Upper lobe of left lung (tissue), 6 donors: ENCODE measurements around the gene VGF. TPM values are rescaled to one million over a fixed set of nuclear protein-coding genes. Genes with fewer than 3 reads are reported as not detected.
A peak's percentile ranks its signal among the peaks of the same experiment; 100 is the strongest.

Experiments
- ATAC-seq, 2 donors: fragments of 200-7000 bp; cut with Tn5 transposase; one replicate each; pipeline ENCODE4 v1.9.1; 2022; ENCODE audit warnings: mild to moderate bottlenecking in 2 of 2, moderate library complexity in 2 of 2; ENCODE audit not compliant: low FRiP score in 2 of 2
- DNase-seq, 2 donors: peaks; one replicate each; pipeline ENCODE4 v3.0.0-alpha.2; 2019 to 2020
- H3K27ac ChIP-seq, 4 donors: fragments of 200-600 bp; sonication (generic); one replicate each; pipeline ENCODE4 v1.5.1; 2016 to 2019
- H3K27me3 ChIP-seq, 4 donors: fragments of 200-600 bp; sonication (generic); one replicate each; pipeline ENCODE4 v1.5.1; 2017 to 2019
- H3K36me3 ChIP-seq, 4 donors: fragments of 200-600 bp; sonication (generic); one replicate each; pipeline ENCODE4 v1.5.1; 2016 to 2019
- H3K4me1 ChIP-seq, 4 donors: fragments of 200-600 bp; sonication (generic); one replicate each; pipeline ENCODE4 v1.5.1; 2018 to 2019
- H3K4me3 ChIP-seq, 4 donors: fragments of 200-600 bp; sonication (generic); one replicate each; pipeline ENCODE4 v1.5.1; 2017 to 2019; ENCODE audit warnings: mild to moderate bottlenecking in 2 of 4, moderate library complexity in 1 of 4
- H3K9me3 ChIP-seq, 4 donors: fragments of 200-600 bp; sonication (generic); one replicate each; pipeline ENCODE4 v1.5.1; 2018 to 2019
- EP300 ChIP-seq, 4 donors: sonication (generic); formaldehyde crosslinking; IDR thresholded peaks; one replicate each; pipeline ENCODE4 v1.5.1; 2017; ENCODE audit warnings: antibody characterized with exemption in 4 of 4, control low read depth in 2 of 4
- POLR2A ChIP-seq, 4 donors: fragments of 450-650 bp; IDR thresholded peaks; one replicate each; pipeline ENCODE4 v1.5.1; 2016 to 2017; ENCODE audit warnings: antibody characterized with exemption in 4 of 4, mild to moderate bottlenecking in 2 of 4
- POLR2AphosphoS5 ChIP-seq, 2 donors: sonication (generic); formaldehyde crosslinking; IDR thresholded peaks; one replicate each; pipeline ENCODE4 v1.5.1; 2017; ENCODE audit warnings: antibody characterized with exemption in 2 of 2
- WGBS, 2 donors: methylation state at CpG; one replicate each; pipeline ENCODE4 v1.1.5; 2017 to 2018; 5-methylcytosine and 5-hydroxymethylcytosine counted together
- total RNA-seq, 6 donors: library from RNA; depleted of rRNA in 4 of 6; stranded (reverse); fragments of >200 nt in 4 of 6; gene quantifications; one replicate each; pipeline versions ENCODE4 v1.1.0 to v1.2.1, GENCODE V29; 2016 to 2021
- TF ChIP-seq, protein P1 (sequence below), 6 experiments: fragments of 450-650 bp in 4 of 6; fragments of 200-600 bp in 2 of 6; sonication (generic) in 2 of 6; IDR thresholded peaks; one replicate each; pipeline ENCODE4 v1.5.1; 2016 to 2019; ENCODE audit warnings: antibody characterized with exemption in 6 of 6
- donor health status: DM: no; HTN: no; CAD: no; lungs with moderate emphysema.
- donor health status: DM: no; HTN: yes; CAD: no; lungs with severe emphysema.

Gene VGF
- total RNA-seq, 6 donors from 2014 or later: 0.24 to 0.33 TPM; not detected in 4

- H3K27me3 ChIP-seq: no peaks in the 10 kb centered on the region
- H3K4me3 ChIP-seq: peak within 1 kb of the TSS; percentile 15 to 52 (median 35)
- peaks cover under 1 to 17% (median 3%) of the 10 kb centered on the region in 4 donors for H3K36me3 ChIP-seq
- no peaks in the 10 kb centered on the region for H3K9me3 ChIP-seq
- peak; percentile 65 to 84 for DNase-seq
- ATAC-seq: peak; percentile 79 to 90
- peak within 1 kb of the TSS; percentile 82 to 87 (median 84) for H3K27ac ChIP-seq
- whole genome bisulfite sequencing, 2 donors: 5 to 6% methylated on average over 17 to 22 of the region's 22 CpGs
- peaks cover 43 to 69% (median 49%) of the 10 kb centered on the region in 4 donors for H3K4me1 ChIP-seq
- TF ChIP-seq POLR2A (IDR thresholded peaks at IDR 0.05) (peak; percentile 66 to 91 (median 88)), EP300 (IDR thresholded peaks at IDR 0.05) (peak in 2 of 4 donors; percentile 52 to 82), POLR2AphosphoS5 (IDR thresholded peaks at IDR 0.05) (peak; percentile 82 to 97)
- TF ChIP-seq, protein P1, sequence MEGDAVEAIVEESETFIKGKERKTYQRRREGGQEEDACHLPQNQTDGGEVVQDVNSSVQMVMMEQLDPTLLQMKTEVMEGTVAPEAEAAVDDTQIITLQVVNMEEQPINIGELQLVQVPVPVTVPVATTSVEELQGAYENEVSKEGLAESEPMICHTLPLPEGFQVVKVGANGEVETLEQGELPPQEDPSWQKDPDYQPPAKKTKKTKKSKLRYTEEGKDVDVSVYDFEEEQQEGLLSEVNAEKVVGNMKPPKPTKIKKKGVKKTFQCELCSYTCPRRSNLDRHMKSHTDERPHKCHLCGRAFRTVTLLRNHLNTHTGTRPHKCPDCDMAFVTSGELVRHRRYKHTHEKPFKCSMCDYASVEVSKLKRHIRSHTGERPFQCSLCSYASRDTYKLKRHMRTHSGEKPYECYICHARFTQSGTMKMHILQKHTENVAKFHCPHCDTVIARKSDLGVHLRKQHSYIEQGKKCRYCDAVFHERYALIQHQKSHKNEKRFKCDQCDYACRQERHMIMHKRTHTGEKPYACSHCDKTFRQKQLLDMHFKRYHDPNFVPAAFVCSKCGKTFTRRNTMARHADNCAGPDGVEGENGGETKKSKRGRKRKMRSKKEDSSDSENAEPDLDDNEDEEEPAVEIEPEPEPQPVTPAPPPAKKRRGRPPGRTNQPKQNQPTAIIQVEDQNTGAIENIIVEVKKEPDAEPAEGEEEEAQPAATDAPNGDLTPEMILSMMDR (IDR thresholded peaks at IDR 0.05): peak in 2 of 6 experiments; percentile 11 to 19
Observed at GRCh38 chr7:101126651-101127459, 38.5 kb downstream of the VGF start, which contains the start of gene SERPINE1. SERPINE1 (plus strand) TSS chr7:101127104; CDS start chr7:101128394, 1,290 bp downstream.

- DNase-seq: peak; percentile 45 to 78
- peak; percentile 60 to 75 for ATAC-seq
- TF ChIP-seq, protein P1 (IDR thresholded peaks at IDR 0.05): peak in 1 of 6 experiments; percentile 19
- TF ChIP-seq POLR2A (IDR thresholded peaks at IDR 0.05): no peak
- TF ChIP-seq EP300 (IDR thresholded peaks at IDR 0.05): no peak
- TF ChIP-seq POLR2AphosphoS5 (IDR thresholded peaks at IDR 0.05): peak in 1 of 2 donors; percentile 4
- no peaks in the 10 kb centered on the region for H3K9me3 ChIP-seq
- peak overlapping the region; percentile 82 to 87 (median 84) for H3K27ac ChIP-seq
- H3K36me3 ChIP-seq: peaks cover 0 to 11% (median 3%) of the 10 kb centered on the region in 4 donors
- 23 to 47% methylated on average over 7 to 15 of the region's 15 CpGs for WGBS, 2 donors
- peak overlapping the region in 1 of 4 donors; percentile 52 for H3K4me3 ChIP-seq
- H3K4me1 ChIP-seq: peaks cover 43 to 76% (median 56%) of the 10 kb centered on the region in 4 donors
- no peaks in the 10 kb centered on the region for H3K27me3 ChIP-seq
Observed at GRCh38 chr7:101125989-101126650, 39.2 kb downstream of the VGF start.

DNA sequence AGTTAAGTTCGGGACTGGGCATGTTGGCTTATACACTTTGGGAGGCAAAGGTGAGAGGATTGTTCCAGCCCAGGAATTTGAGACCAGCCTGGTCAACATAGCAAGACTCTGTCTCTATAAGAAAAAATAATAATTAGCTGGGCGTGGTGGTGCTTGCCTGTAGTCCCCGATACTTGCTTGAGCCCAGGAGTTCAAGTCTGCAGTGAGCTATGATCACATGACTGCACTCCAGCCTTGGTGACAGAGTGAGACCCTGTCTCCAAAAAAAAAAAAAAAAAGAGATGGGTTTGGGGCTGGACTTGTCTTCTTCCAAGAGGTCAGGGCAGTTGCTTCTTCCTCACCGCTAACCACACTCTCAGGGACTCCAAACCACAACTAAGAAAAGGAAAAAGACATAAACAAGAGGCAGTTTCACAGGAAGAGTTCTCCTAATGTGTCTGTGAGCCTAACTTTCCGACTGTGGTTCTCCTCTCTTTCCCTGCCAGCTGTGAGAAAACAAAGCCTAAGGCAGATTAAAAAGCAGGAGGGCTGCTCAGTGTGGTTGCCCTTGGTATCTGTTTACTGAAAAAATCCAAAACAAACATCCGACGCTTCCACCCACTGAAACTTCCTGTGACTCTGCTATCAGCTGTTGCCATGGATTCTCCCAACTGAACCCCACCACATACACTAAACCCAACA, 40.9 kb downstream of the VGF start:
- Histone ChIP-seq H3K4me1 (peaks cover 43 to 73% (median 55%) of the 10 kb centered on the region in 4 donors), H3K36me3 (no peaks in the 10 kb centered on the region), H3K4me3 (no peak overlapping the region), H3K27me3 (no peaks in the 10 kb centered on the region), H3K27ac (peak overlapping the region; percentile 81 to 87 (median 84)), H3K9me3 (no peaks in the 10 kb centered on the region)
- 35 to 40% methylated on average over 7 of the region's 7 CpGs for WGBS, 2 donors
- ATAC-seq (peak in 1 of 2 donors; percentile 2), DNase-seq (no peak)
- TF ChIP-seq POLR2A (IDR thresholded peaks at IDR 0.05) (no peak), EP300 (IDR thresholded peaks at IDR 0.05) (peak in 1 of 4 donors; percentile 52), POLR2AphosphoS5 (IDR thresholded peaks at IDR 0.05) (peak in 1 of 2 donors; percentile 34)
- TF ChIP-seq, protein P1 (IDR thresholded peaks at IDR 0.05): no peak

- Histone ChIP-seq H3K9me3 (no peaks in the 10 kb centered on the region), H3K36me3 (no peaks in the 10 kb centered on the region), H3K27me3 (no peaks in the 10 kb centered on the region), H3K4me3 (no peak overlapping the region), H3K27ac (peak overlapping the region; percentile 83 to 89 (median 86)), H3K4me1 (peaks cover 43 to 73% (median 55%) of the 10 kb centered on the region in 4 donors)
- DNase-seq (no peak), ATAC-seq (no peak)
- whole genome bisulfite sequencing, 2 donors: 83 to 97% methylated on average over 3 of the region's 3 CpGs
- TF ChIP-seq, protein P1 (IDR thresholded peaks at IDR 0.05): no peak
- TF ChIP-seq EP300 (IDR thresholded peaks at IDR 0.05): no peak
- no peak for TF ChIP-seq POLR2A (IDR thresholded peaks at IDR 0.05)
- no peak for TF ChIP-seq POLR2AphosphoS5 (IDR thresholded peaks at IDR 0.05)
Observed at GRCh38 chr7:101123703-101124068, 41.7 kb downstream of the VGF start.
